Endothelial cell of umbilical vein (primary cell): ENCODE measurements around the gene TBRG1. TPM values are rescaled to one million over a fixed set of nuclear protein-coding genes. Genes with fewer than 3 reads are reported as not detected.

Experiments
- BruUV-seq: library from RNA; stranded (reverse); fragments of 400-500 nt; replicated peaks from 2 replicates; lab custom pipeline; 2021; lab: Mats Ljungman, UMichigan
- CTCF ChIA-PET: fragments of 300-600, 350-600 bp; sonication (Branson Sonifier 250); formaldehyde crosslinking; loops from one replicate; lab custom pipeline; 2021; ENCODE audit warnings: antibody characterized with exemption, inconsistent platforms; lab: Charles Lee
- POLR2A ChIA-PET: fragments of 300-600, 350-600 bp; sonication (Branson Sonifier 250); formaldehyde crosslinking; loops from one replicate; lab custom pipeline; 2021; ENCODE audit warnings: antibody characterized with exemption, inconsistent platforms; lab: Charles Lee
- DNase-seq: peaks from one replicate; pipeline ENCODE4 v3.0.0-alpha.2; 2011; ENCODE audit warnings: low read depth, low spot score
- FAIRE-seq: peaks from 2 replicates; lab custom pipeline; 2011; peaks lifted over from hg19 to GRCh38; lab: Jason Lieb, UNC
- H2AFZ ChIP-seq: 2 replicates; pipeline ENCODE4 v1.6.0; 2012; ENCODE audit warnings: low read depth, low read length, control low read depth, inconsistent platforms
- H3K27ac ChIP-seq: 2 replicates; pipeline ENCODE4 v1.5.1; 2011; ENCODE audit warnings: low read depth, mild to moderate bottlenecking, control low read depth, low read length, moderate library complexity; ENCODE audit not compliant: insufficient read depth
- H3K27me3 ChIP-seq, 2 experiments: 2 replicates each; pipeline versions ENCODE4 v1.6.0 to v1.6.1; 2011; ENCODE audit warnings: low read length in 2 of 2, mixed read lengths in 1 of 2; ENCODE audit not compliant: control insufficient read depth in 2 of 2, insufficient read depth in 2 of 2
- H3K36me3 ChIP-seq, 2 experiments: 2 replicates in 1 of 2; 3 replicates in 1 of 2; pipeline ENCODE4 v1.5.1; 2011; ENCODE audit warnings: low read length in 2 of 2, mild to moderate bottlenecking in 1 of 2, moderate library complexity in 1 of 2; ENCODE audit not compliant: control insufficient read depth in 2 of 2, insufficient read depth in 2 of 2; ENCODE audit errors: extremely low read depth in 1 of 2
- H3K4me1 ChIP-seq: 3 replicates; pipeline ENCODE4 v1.5.1; 2011; ENCODE audit warnings: mild to moderate bottlenecking, low read length; ENCODE audit not compliant: control insufficient read depth, insufficient read depth; ENCODE audit errors: extremely low read depth
- H3K4me2 ChIP-seq: 2 replicates; pipeline ENCODE4 v1.6.1; 2011; ENCODE audit warnings: low read length, control low read depth, mixed read lengths; ENCODE audit not compliant: insufficient read depth
- H3K4me3 ChIP-seq, 3 experiments: fragments of 200-600 bp in 1 of 3; sonication (generic), shearing (Covaris generic) in 1 of 3; replicated peaks in 1 of 3; 2 replicates each; pipeline ENCODE4 v1.5.1; 2011 to 2016; ENCODE audit warnings: control low read depth in 3 of 3, low read length in 3 of 3, mild to moderate bottlenecking in 2 of 3, inconsistent platforms in 1 of 3, low read depth in 1 of 3, moderate library complexity in 1 of 3; ENCODE audit not compliant: insufficient read depth in 1 of 3
- H3K79me2 ChIP-seq: 2 replicates; pipeline ENCODE4 v1.6.0; 2012; ENCODE audit warnings: low read length, inconsistent platforms; ENCODE audit not compliant: control insufficient read depth, insufficient read depth
- H3K9ac ChIP-seq: replicated peaks from 2 replicates; pipeline ENCODE3; 2011; ENCODE audit warnings: low read length, control low read depth; ENCODE audit not compliant: insufficient read depth; ENCODE audit errors: extremely low read depth
- H3K9me1 ChIP-seq: replicated peaks from 3 replicates; pipeline ENCODE4 v1.6.0; 2011; ENCODE audit warnings: mild to moderate bottlenecking, low read length; ENCODE audit not compliant: control insufficient read depth, insufficient read depth; ENCODE audit errors: extremely low read depth
- H3K9me3 ChIP-seq: replicated peaks from 2 replicates; pipeline ENCODE4 v1.5.1; 2012; ENCODE audit warnings: low read length, inconsistent platforms; ENCODE audit not compliant: control insufficient read depth, insufficient read depth
- H4K20me1 ChIP-seq: replicated peaks from 2 replicates; pipeline ENCODE3; 2011; ENCODE audit warnings: mild to moderate bottlenecking, low read length; ENCODE audit not compliant: control insufficient read depth, insufficient read depth; ENCODE audit errors: extremely low read depth
- CTCF ChIP-seq, 2 donors: IDR thresholded peaks; 1 replicate in 1 of 2; 2 replicates in 1 of 2; pipeline ENCODE4 v1.5.1; 2011; ENCODE audit warnings: low read length in 2 of 2, mild to moderate bottlenecking in 2 of 2, moderate library complexity in 2 of 2, control low read depth in 1 of 2, inconsistent platforms in 1 of 2, low read depth in 1 of 2; ENCODE audit not compliant: insufficient read depth in 1 of 2; ENCODE audit errors: extremely low read depth in 1 of 2
- EZH2 ChIP-seq: IDR thresholded peaks from 2 replicates; pipeline ENCODE4 v1.6.1; 2012; ENCODE audit warnings: borderline replicate concordance, low read depth, mild to moderate bottlenecking, moderate library complexity, low read length, inconsistent platforms; ENCODE audit not compliant: severe bottlenecking
- FOS ChIP-seq: IDR thresholded peaks from 2 replicates; pipeline ENCODE4 v1.6.1; 2011; ENCODE audit warnings: mild to moderate bottlenecking, low read length, moderate library complexity, borderline replicate concordance; ENCODE audit not compliant: insufficient read depth
- GATA2 ChIP-seq: IDR thresholded peaks from 2 replicates; pipeline ENCODE4 v1.7.0; 2011; ENCODE audit warnings: low read depth, mild to moderate bottlenecking, moderate library complexity, mixed read lengths, low read length; ENCODE audit not compliant: insufficient read length, insufficient read depth
- JUN ChIP-seq: IDR thresholded peaks from 2 replicates; pipeline ENCODE4 v1.6.1; 2011; ENCODE audit warnings: borderline replicate concordance, low read depth; ENCODE audit not compliant: insufficient read length, insufficient read depth
- MAX ChIP-seq: IDR thresholded peaks from 2 replicates; pipeline ENCODE4 v1.6.1; 2011; ENCODE audit not compliant: insufficient read depth, insufficient read length
- MYC ChIP-seq: IDR thresholded peaks from one replicate; pipeline ENCODE4 v1.6.1; 2011; ENCODE audit warnings: mild to moderate bottlenecking, low read depth, low read length
- POLR2A ChIP-seq: IDR thresholded peaks from 2 replicates; pipeline ENCODE4 v1.6.1; 2012; ENCODE audit warnings: low read depth, mild to moderate bottlenecking, control low read depth, low read length
- POLR2AphosphoS5 ChIP-seq: IDR thresholded peaks from 2 replicates; pipeline ENCODE4 v1.6.1; 2012; ENCODE audit warnings: low read depth, mild to moderate bottlenecking, control low read depth, low read length, moderate library complexity; ENCODE audit not compliant: insufficient read depth
- dilution Hi-C: fragments of 300-500 bp; cut with MboI; formaldehyde crosslinking; loops from one replicate; pipeline ENCODE4 v1.15.0; 2019; ENCODE audit warnings: low sequenced_read_pairs; ENCODE audit not compliant: extremely low pct_ligation_motif_present
- intact Hi-C: fragments of 100-400 bp; cut with micrococcal nuclease; formaldehyde crosslinking; loops from one replicate; pipeline ENCODE4 v1.10.0; 2022
- polyA plus RNA-seq, 4 experiments: library from polyadenylated mRNA; depleted of rRNA in 3 of 4; stranded (reverse) in 3 of 4; unstranded in 1 of 4; fragments of >200 nt; gene quantifications; 2 replicates each; pipeline versions ENCODE4 v1.2.1 to v1.2.3, GENCODE V29; 2011 to 2012; ENCODE audit warnings: missing spikeins in 1 of 4
- total RNA-seq: library from RNA; stranded (reverse); gene quantifications from 2 replicates; pipeline ENCODE4 v1.2.3, GENCODE V29; 2021

The TBRG1 gene
- total and polyA plus RNA-seq, 2 donors (not counting 3 experiments of a cell fraction or from before 2014, with no cell fraction given), result 22.4 to 29.6 TPM

- no peak for FAIRE-seq
- Histone ChIP-seq H3K4me3 (no peak overlapping the region), H3K9me3 (no peaks in the 10 kb centered on the region), H3K27me3 (peaks cover 0 to 8% of the 10 kb centered on the region in 2 experiments), H3K27ac (no peak overlapping the region), H3K36me3 (no peaks in the 10 kb centered on the region), H3K4me1 (no peaks in the 10 kb centered on the region), H3K9me1 (no peaks in the 10 kb centered on the region), H4K20me1 (no peaks in the 10 kb centered on the region), H3K4me2 (no peak overlapping the region), H3K79me2 (no peaks in the 10 kb centered on the region), H2AFZ (no peak overlapping the region), H3K9ac (no peak overlapping the region)
- dilution Hi-C loops (no loop called here), intact Hi-C loops (loop anchor here (1.0 kb wide), 1 partner anchor 38 kb away; no protein-coding TSS in a partner anchor)
- no TSS peak for BruUV-seq
- POLR2A ChIA-PET, result no interaction called here
- no peak for DNase-seq
- CTCF ChIA-PET, result interaction anchor here (0.9 kb wide), 1 partner anchor 17 kb away, joined by 4 read pairs; no protein-coding TSS in a partner anchor
- TF ChIP-seq JUN, result no peak
- no peak for TF ChIP-seq POLR2AphosphoS5
- TF ChIP-seq CTCF (IDR thresholded peaks at IDR 0.05; ENCODE audit: extremely low read depth in 1 of 2, insufficient read depth in 1 of 2, low read depth in 1 of 2, low read length in 2 of 2), result no peak
- TF ChIP-seq EZH2, result no peak
- TF ChIP-seq GATA2, result no peak
- no peak for TF ChIP-seq MAX
- TF ChIP-seq FOS, result no peak
- TF ChIP-seq POLR2A, result no peak
- TF ChIP-seq MYC, result no peak
Observed at GRCh38 chr11:124612567-124613246, 10.0 kb upstream of the TBRG1 start.
